NB4 (cell line): ENCODE measurements around the gene CHMP2A.

Source experiments
- DNase-seq: peaks from one replicate; pipeline ENCODE4 v3.0.0; 2010; ENCODE audit warnings: low read depth
- H3K4me3 ChIP-seq: one replicate; pipeline ENCODE4 v1.5.1; 2011; ENCODE audit warnings: mild to moderate bottlenecking, low read depth, low read length, moderate library complexity
- CTCF ChIP-seq: IDR thresholded peaks from one replicate; pipeline ENCODE4 v1.5.1; 2012; ENCODE audit warnings: low read depth, low read length
- MYC ChIP-seq: IDR thresholded peaks from 2 replicates; pipeline ENCODE4 v1.6.1; 2011; ENCODE audit warnings: low read depth, low read length
- POLR2A ChIP-seq: IDR thresholded peaks from 2 replicates; pipeline ENCODE4 v1.6.1; 2011; ENCODE audit warnings: mild to moderate bottlenecking; ENCODE audit not compliant: insufficient read length; ENCODE audit errors: extremely low read depth
- TF ChIP-seq, protein P1 (sequence below): IDR thresholded peaks from 2 replicates; pipeline ENCODE4 v1.6.1; 2011; ENCODE audit warnings: low read depth, low read length

CHMP2A gene

DNA sequence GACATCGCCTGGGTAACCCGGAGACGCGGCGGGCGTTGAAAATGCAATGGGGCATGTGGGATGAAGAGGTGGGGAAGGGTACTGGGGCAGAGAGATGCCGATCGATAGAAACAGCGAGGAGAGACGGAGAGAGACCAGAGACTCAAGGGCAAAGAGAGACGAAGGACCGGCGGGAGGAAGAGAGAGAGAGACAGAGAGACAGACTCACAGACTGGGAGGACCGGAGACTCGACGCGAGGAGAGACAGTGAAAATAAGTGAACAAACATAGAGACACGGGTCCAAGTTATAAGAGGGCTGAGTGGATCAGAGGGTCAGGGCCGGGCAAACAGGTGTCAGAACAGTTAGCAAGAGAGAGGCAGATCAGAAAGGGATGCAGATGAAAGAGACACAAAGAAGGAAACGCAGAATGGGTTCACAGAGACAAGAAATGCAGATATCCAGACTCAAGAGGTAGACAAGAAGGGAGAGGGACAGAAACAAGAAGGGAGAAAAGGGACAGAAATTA lies 18.8 kb upstream of the CHMP2A start:
- DNase-seq = no peak
- TF ChIP-seq CTCF = no peak
- TF ChIP-seq, protein P1, sequence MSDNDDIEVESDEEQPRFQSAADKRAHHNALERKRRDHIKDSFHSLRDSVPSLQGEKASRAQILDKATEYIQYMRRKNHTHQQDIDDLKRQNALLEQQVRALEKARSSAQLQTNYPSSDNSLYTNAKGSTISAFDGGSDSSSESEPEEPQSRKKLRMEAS = no peak
- TF ChIP-seq MYC = no peak
- no peak for TF ChIP-seq POLR2A
- H3K4me3 ChIP-seq = peak overlapping the region; percentile 75

DNA sequence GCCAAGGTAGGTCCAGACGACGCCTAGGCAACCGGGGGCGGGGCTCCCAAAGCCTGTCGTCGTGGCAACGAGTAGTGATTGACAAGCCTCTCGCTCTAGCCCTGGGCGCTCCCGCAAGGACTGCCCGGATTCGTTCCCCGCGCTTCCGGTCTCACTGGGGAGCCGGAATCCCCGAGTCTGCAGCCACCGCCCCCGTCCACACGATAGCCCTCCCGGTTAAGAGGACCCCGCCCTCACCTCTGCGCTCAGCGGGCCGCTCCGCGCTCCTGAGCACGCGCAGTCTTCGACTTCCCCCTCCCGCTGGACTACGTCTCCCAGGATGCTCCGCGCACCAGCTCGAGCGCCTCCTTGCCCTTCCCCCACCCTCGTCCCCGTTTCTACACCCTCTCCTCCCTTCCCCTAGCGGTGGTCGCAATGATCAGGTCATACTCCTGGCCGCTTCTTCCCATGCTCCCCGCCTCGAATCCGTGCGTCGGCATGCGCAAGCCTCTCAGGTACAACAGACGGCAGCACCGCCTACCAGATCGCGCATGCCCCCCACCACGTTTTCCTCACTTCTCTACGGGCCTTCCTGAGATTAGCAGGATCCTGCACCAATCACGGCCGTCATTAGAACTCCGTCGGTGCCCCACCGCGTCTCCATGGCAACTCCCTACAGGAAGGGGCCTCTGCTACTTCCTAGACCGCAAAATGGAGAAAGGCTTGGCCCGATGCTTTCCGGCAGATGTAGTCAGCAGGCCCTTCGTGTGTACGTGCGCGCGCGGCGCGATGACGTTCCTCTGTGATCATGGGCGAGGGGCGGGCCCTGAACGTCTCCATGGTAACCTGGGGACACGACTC lies 18.1 kb upstream of the CHMP2A start, which contains the start of gene MZF1:
MZF1 (minus strand) TSS at position 518 of the 840 bp plus-strand sequence. CDS start 1,946 bp downstream, outside the sequence.
- H3K4me3 ChIP-seq = peak within 1 kb of the TSS; percentile 75
- peak; percentile 100 for DNase-seq

GRCh38 chr19:58572026-58572817 lies 17.3 kb upstream of the CHMP2A start:
- peak overlapping the region; percentile 75 for H3K4me3 ChIP-seq
- TF ChIP-seq MYC = no peak
- peak; percentile 25 for TF ChIP-seq POLR2A
- TF ChIP-seq, protein P1 = no peak
- no peak for TF ChIP-seq CTCF
- DNase-seq = no peak

More for the DNA sequence above, 18.1 kb upstream of the CHMP2A start, which contains the start of gene MZF1:
- TF ChIP-seq CTCF = no peak
- peak; percentile 35 for TF ChIP-seq MYC
- TF ChIP-seq, protein P1 = peak; percentile 62
- TF ChIP-seq POLR2A = peak; percentile 47

GRCh38 chr19:58571575-58571947 lies 16.7 kb upstream of the CHMP2A start:
- DNase-seq = no peak
- no peak for TF ChIP-seq POLR2A
- H3K4me3 ChIP-seq = peak overlapping the region; percentile 75

DNA sequence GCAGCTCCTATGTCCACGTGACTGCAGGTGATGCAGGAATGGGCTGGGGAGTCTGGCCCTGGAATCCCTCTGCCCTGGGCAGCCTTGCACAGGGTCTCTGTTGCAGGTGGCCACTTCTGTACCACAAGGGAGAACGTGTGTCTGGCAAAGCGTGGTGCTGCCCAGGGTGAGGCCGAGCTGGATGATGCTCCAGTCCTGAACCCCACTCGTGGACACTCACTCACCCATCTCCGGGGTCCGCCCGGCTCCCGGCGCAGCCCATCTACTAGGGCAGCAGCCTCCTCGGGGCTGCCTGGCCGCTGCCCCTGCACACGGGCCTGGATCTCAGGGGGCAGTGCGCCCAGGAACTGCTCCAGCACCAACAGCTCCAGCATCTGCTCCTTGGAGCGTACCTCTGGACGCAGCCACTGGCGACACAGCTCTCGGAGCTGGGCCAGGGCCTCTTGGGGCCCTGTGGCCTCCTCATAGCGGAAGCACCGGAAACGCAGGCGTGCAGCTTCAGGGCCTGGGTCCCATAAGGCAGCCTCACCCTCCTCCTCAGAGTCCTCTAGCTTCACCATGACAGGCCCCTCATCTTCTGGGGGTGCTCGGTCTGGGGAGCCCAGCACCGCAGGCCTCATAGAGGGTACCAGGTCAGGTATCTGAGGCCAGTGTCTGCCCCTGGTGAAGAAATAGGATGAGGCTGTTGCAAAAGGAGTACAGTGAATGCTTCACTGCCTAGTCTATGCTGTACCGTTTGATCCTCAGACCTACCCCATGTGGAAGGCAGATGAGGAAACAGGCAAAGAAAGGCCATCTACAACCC lies 16.1 kb upstream of the CHMP2A start:
- TF ChIP-seq CTCF = no peak
- TF ChIP-seq, protein P1 = no peak
- no peak; the same call in 1 of the 2 replicates for TF ChIP-seq MYC
- no peak for TF ChIP-seq POLR2A
- DNase-seq = peak; percentile 75
- H3K4me3 ChIP-seq = peak overlapping the region; percentile 75
